HG03558 (cell line): Measurements from ENCODE around the gene SMARCD2.
"Not testable (repeated sequence)": the region's sequence is repeated elsewhere in the genome, so short reads cannot be mapped to it uniquely, and the experiment has no call there.

Experiments
- ATAC-seq: cut with Tn5 transposase; IDR thresholded peaks from one replicate; pipeline ENCODE4 v1.9.1; 2021; ENCODE audit warnings: moderate number of reproducible peaks; ENCODE audit not compliant: unreplicated experiment; ENCODE audit errors: extremely low read depth

The SMARCD2 gene

GRCh38 chr17:63854709-63855108, 12.2 kb upstream of the SMARCD2 start:
- no peak for ATAC-seq

DNA sequence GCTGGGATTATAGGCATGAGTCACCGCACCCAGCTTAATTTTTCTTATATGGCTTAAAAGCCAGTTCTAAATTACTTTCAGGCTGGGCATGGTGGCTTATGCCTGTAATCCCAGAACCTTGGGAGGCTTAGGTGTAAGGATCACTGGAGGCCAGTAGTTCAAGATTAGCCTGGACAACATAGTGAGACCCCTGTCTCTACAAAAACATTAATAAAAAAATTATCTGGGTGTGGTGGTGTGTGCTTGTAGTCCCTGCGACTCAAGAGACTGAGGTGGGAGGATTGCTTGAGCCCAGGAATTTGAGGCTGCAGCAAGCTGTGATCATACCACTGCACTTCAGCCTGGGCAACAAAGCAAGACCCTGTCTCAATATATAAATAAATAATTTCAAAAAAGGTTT, 10.8 kb upstream of the SMARCD2 start:
- ATAC-seq = no peak

GRCh38 chr17:63850401-63850800, 7.9 kb upstream of the SMARCD2 start:
- no peak for ATAC-seq

DNA sequence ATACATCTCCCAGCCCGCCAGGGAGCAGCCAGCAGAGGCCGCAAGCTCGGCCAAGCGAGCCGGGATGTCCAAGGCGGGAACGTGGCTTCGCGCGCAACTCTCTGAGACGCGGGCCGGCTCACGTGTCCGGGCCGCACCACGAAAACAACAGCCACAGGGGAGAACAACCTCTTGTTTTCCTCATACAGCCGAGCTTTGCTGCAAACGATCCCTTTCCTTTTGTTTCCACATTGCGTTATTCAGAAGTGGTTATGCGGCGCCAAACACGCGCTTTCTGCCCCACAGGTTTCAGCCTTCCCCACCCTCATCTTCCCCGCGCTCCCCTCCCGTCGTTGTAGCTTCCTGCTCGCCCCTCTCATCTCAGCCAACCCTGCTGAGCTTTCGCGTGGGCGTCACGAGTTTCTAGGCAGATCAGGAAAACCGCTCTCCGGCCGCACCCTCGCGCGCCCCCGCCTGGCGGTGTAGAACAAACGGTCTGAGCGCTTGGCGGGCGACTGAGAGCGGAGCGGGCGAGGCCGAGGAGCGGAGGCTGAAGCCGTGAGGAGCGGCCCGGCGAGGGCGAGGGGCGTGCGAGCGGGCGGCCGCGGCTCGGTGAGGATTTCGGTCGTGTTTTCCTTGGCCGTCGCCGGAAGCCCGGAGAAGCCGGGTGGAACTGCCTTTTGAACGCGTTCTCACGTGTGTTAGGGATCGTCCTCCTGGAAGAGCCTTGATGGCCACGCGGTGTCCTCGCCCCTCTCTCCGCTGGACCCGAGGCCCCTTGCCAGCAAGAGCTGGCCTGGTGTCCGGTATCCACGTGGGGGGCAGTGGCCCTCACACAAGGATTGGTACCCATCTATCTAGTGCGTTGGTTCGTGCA, 6.6 kb upstream of the SMARCD2 start:
- ATAC-seq = no peak

DNA sequence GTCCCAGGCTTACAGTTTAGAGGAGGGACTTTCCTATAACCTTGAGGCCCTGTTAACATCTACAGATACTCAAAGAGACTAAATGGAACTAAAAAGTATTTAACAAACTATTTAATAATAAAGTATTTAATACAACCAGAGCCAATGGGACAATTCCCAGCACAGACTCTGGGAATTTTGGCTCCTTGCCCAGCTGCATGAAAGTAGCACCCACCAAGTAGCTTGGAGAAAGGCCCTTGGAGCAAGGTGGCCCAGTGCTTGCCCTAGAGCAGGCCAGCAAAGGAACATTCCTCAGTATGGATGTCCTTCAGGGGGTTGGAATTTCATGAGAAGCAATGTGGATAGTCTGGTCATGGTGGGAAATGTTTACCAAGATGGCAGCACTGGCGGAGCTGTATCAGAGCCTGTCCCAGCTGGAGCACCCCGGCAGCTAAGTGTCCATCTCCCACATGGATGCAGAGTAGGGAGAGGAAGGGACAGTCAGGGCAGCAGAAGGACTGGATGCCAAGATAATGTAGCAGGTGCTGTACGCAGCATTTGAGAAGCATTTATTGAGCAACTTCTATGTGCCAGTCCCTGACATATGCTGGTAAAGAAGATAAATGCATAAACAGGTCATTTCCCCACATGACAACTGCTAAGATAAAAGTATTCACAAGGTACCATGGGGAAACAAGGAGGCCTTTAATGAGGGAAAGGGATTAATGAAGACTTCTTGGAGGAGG, 5.2 kb upstream of the SMARCD2 start:
- no peak for ATAC-seq

- ATAC-seq = no peak
Measured at GRCh38 chr17:63845509-63845908, 3.0 kb upstream of the SMARCD2 start.

GRCh38 chr17:63843910-63844677, 1.6 kb upstream of the SMARCD2 start:
- no peak for ATAC-seq

DNA sequence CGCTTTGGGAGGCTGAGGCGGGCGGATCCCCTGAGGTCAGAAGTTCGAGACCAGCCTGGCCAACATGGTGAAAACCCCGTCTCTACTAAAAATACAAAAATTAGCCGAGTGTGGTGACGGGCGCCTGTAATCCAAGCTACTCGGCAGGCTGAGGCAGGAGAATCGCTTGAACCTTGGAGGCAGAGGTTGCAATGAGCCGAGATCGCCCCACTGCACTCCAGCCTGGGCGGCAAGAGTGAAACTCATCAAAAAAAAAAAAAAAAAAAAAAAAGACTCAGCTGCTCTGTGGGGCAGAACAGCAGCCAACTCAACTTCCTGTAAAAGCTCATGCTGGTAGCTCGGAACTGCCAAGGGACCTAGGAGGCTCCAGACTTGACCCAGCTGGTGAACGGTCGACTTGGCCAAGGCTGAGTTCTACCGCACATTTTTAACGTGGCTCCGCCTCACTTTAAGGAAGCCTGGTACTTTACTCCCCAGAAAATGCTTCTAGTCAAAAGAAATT, 953 bp upstream of the SMARCD2 start:
- ATAC-seq = not testable (repeated sequence)

GRCh38 chr17:63842173-63842539, 329 bp downstream of the SMARCD2 start:
- ATAC-seq = peak; percentile 13

- no peak for ATAC-seq
Measured at GRCh38 chr17:63841350-63842172, 924 bp downstream of the SMARCD2 start.

DNA sequence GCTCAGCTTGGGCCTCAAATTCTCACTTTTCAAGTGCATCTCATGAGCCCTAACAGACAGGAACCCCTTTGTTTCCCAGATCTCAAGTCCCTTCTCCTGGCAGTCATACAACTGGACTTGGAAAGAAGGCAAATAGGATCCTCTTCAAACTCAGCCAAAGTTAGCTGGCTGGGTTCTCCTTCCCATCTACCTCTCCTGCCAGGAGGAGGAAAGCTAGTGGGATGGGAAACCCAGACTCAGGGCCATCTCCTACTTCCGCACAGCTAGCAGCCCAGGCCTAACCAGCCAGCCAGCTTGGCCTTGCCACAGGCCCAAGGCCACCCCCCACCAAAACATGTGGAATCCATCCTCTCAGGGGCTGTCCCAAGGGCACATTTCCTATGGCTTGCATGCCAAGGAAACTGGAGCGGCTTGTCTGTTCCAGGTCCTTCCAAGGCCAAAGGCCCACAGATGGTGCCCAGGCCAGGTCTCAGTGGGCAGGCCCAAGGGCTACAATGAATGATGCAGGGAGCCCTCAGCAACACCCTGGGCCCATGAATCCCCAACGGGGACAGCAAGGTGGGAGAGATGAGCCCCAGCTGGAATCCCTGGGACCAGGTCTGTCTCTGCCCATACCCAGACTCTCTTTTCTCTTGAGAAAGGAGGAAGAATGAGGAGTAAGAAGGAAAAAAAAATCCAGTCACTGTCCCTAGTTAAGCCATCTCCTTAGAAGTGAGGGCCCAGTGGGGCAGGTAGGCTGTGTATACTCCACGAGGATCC, 1.7 kb downstream of the SMARCD2 start:
- ATAC-seq = no peak

- no peak for ATAC-seq
Measured at GRCh38 chr17:63838631-63839171, 3.8 kb downstream of the SMARCD2 start.

GRCh38 chr17:63837962-63838600, 4.4 kb downstream of the SMARCD2 start:
- no peak for ATAC-seq

DNA sequence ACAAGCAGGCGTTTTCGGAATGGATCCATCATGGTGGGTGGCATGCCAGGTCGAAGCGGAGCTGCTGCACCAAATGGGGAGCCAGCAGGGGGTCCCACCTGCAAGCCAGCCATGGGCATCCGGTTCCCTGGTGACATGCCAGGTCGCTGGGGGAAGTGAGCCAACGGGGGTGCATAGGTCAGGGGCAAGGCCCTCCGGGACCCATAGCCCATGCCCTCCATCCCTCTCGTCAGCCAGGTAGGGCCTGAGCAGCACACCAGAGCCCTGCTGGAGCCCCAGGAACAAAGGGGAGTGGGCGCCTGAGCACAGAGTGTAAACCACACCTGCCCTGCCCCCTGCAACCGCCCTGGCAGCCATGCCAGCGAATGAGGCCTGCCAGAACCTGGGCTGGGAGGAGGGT, 5.0 kb downstream of the SMARCD2 start:
- no peak for ATAC-seq

GRCh38 chr17:63836811-63837210, 5.7 kb downstream of the SMARCD2 start:
- ATAC-seq = no peak

- ATAC-seq = no peak
Measured at GRCh38 chr17:63835167-63835720, 7.2 kb downstream of the SMARCD2 start.

GRCh38 chr17:63834431-63835166, 7.9 kb downstream of the SMARCD2 start:
- no peak for ATAC-seq
